GM15510 (cell line): Measurements from ENCODE around the gene NTMT1.

ENCODE experiments used
- POLR2A ChIP-seq: IDR thresholded peaks from 3 replicates; pipeline ENCODE4 v1.6.1; 2011; ENCODE audit warnings: borderline replicate concordance; ENCODE audit not compliant: insufficient read length; ENCODE audit errors: extremely low read depth

The NTMT1 gene

DNA sequence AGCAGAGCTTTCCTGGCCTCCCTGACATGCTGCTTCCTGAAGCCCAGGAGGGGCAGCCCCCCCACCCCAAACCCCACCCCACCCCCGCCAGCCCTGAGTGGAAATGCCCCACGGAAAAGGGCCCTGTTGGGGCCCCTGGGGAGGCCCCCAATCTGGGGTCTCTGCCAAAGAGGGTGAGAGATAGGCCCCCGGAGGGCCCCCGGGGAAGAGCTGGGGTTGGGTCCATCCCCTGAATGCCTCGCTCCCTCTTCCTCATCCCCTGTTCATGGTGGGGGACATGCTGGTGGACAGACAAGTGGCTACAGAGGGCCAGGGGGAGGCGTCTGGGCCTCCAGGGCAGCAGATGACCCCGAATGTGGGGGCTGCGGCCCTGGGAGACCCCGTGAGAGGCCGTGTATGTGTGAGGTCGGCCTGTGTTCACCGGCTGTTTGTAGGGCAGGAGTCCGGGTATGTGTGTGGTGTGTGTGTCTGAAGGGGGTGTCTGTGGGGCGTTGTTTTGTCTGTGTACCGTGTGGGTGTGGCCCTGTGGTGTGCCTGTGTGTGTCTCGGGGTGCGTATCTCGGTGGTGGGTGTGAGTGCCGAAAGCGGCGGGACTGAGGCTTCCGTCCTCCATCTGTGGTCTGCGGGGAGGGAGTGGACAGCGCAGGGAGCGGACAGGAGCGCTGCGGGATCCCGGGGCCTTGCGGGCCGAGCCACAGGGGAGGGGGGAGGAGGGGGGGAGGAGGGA lies 16.3 kb upstream of the NTMT1 start:
- no peak for TF ChIP-seq POLR2A

DNA sequence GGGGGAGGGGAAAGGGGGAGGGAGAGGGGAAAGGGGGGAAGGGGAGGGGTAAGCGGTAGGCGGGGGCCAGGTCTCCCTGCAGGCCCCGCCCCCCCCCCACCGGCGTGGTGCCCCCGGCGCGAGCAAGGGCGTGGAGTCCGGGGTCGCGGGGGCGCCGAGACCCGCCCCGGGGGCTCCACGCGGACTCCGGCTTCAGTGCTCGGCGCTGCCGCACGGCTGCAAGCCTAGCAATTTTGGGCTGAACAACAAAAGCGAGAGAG lies 15.8 kb upstream of the NTMT1 start:
- no peak for TF ChIP-seq POLR2A

DNA sequence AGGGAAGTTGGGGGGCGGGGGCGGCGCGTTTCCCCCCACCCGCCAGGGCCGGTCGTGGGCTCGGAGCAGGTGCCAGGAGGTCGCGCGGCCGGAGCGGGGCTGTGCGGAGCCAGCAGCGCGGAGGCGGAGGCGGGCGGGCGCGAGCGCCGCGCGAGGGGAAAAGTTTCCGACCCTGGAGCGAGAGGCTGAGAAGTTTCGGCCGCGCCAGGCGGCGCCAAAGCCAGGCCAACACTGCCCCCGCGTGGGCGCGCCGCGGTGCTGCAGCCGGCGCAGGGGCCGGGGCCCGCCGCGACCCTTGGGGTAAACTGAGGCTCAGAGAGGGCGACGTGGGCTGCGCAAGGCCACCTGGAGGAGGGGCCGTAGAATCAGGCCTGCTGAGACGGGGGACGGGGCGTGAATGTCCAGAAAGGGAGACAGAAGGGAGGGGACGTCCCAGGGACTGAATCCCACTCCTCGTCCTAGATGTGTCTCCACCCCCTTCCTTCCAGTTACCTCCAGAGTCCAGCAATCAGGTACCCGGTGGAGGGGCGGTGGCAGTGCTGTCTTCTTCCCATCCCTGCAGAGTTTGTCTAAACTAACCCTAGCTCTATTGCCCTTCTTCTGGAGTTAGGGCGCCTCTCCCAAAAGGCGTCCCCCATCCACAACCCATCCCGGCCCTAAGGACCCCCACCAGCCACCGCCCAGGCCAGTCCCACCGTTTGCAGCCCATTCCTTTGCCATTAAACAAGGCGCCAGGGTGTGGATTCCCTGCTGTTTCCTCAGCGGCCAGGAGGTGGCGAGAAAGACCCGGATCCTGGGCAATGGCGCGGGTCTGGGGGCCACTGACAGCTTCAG lies 15.3 kb upstream of the NTMT1 start:
- no peak for TF ChIP-seq POLR2A

DNA sequence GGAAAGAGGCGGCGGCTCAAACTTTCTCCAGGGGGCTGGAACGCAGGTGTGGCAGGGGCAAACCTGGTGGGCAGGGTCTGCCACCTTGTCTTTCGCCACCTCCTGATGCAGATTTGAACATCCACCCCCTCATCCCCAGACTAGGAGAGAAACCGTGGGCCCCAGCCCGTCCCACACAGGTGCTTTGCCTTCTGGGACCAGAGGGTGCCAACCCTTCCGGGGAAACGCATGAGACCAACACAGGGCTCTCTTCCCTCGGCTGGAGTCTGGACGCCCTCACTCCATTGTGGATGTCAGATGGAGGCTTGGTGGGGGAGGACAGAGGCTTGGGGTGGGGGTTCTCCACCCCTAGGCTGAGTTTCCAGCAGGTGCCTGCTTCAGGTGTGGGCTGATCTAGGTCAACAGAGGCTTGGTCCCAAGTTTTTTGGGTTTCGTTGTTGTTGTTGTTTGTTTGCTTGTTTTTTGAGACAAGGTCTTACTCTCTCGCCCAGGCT lies 14.6 kb upstream of the NTMT1 start:
- no peak for TF ChIP-seq POLR2A

DNA sequence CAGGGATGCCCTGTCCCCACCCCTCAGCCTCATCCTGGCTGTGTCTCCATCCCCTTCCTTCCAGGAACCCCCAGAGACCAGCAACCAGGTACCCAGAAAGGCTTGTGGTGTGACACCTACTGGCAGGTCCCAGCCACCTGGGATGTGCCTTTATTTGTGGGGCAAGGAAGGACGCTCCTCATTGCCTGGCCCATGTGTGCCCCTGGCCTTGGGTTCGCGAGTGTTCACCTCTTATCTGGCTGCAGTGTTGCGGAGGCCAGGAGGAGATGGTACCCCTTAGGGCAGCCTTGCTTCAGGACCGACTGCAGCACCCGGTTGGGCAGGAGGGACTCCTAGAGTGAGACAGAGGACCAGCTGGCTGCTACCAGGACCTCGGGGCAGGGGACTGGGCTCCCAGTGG lies 13.8 kb upstream of the NTMT1 start:
- no peak for TF ChIP-seq POLR2A

DNA sequence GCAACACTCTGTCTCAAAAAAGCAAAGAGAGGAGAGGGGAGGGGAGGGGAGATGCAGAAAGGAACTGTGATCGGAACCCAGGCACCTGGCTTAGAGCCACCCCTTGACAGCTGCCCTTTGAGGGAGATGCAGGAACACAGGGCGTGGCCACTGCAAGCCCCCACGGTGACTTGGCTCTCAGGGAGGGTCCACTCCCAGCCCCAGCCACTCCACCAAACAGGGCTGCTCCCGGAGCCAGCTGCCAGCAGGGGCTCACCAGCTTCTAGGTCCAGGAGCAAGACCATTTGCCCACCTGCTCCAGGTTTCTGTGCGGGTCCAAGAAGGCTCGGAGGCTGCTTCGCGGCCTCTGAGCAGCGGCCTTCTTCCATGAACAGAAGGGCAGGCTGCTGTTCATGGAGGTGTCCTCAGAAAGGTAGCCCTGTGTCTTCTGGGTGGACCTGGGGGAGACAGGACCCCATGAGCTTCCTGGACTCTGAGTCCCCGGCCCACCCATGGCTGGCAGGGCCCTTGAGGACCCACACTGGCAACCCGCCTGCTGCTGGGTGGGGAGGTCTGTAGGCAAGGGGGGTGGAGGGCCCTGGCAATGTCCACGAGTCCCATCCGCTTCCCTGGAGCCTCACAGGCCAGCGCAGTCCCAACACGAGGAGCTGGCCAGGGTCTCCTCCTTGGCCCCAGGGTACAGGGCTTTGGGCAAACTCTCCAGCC lies 13.0 kb upstream of the NTMT1 start:
- TF ChIP-seq POLR2A, result no peak

DNA sequence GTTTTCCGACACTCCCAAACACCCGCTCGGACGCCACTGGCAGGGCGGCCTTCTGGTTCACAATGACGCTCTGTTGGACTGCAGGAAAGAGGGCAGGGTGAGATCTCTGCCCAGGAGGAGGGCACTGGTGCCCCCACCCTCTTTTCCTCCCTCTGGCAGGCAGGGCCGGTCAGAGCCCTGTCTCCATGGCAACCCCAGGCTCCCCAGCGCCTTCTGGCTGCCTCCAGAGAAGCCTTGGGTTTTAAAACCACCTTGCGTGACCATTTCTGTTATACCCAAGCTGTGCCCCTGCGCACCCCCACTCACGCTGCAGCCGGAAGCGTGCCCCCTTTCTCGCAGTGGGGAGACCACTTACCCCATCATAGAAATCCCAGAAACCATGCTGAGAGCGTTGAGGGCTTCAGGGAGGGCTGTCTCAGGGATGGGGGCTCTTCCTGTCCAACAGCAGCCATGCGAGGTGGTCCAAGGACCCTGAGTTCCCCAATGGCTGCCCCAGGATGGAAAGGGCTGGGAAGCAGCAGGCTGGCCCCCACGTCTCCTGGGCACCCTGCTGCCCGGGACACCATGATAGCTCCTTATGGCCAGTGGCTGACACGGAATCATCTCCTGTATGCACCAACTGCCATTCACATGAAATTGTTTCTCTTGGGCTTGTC lies 12.3 kb upstream of the NTMT1 start:
- TF ChIP-seq POLR2A, result no peak

DNA sequence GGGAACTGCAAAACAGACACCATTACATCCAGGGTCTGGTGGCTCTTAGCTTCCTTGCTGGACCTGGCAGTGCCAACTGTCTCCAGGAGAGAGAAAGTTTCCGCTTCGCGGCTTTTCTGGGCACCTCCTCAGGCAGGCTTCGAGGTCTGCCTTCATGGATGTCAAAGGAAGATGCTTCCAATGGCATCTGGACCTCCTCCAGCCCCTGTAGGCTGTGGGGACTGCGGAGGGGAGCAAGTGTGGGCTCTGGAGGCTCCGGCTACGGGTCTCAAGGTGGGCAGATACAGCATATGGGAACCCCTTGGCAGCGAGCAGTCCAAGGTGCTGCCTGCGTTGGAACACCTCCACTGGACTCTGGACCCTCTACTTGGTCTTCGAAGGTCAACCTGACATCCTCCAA lies 11.0 kb upstream of the NTMT1 start:
- no peak for TF ChIP-seq POLR2A

DNA sequence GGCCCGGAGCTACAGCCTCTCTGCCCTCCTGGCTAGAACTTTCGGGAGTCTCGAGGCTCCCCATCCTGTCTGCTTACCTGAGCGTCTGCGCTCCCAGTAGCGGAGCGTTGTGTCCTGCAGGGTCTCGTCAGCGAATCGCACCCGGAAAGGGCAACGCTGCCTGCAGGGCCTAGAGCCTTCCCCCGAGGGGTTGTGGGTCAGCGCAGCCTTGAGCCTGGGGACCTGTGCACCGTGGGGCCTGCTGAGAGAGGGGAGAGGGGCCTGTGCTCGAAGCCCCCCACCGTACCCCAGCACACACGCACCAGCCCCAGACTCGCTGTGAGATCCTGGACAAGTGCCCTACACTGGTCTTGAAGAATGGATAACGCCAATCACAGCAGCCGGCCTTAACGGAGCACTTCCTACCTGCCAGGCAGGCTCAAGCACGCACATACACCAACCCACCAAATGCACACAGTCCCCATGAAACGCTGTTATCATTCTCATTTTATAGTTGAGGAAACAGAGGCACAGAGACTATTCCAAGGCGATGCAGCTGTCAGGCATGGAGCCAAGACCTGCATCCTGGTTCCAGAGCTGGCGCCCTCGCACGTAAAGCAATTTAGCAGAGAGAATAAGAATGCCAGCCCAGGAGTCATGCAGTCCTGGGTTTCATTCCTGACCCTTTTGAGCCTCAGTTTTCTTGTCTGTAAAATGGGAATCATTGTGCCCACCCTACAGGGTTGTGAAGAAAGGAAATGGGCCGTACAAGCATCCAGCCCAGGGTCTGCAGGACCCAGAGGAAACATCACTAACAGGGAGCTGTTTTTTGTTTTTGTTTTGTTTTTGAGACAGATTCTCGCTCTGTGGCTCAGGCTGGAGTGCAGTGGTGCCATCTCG lies 10.3 kb upstream of the NTMT1 start:
- TF ChIP-seq POLR2A, result no peak

DNA sequence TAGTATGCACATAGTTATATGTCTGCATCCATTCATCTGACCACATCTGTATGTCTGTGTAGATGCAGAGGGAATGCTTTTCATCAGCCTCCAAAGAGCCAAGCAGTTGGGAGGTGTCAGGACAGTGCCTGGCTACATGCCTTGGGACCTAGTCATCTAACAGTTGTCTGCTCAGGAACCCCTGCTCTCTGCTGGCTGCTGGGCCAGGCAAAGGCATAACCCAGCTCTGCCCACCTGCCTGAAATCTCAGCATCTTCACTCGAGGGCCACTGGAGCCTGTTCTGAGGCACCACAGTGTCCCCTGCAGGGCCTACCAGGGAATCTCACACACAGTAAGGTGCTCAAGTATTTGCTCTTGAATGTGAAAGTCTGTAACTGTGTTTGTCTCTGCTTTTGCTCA lies 8.8 kb upstream of the NTMT1 start:
- no peak for TF ChIP-seq POLR2A

DNA sequence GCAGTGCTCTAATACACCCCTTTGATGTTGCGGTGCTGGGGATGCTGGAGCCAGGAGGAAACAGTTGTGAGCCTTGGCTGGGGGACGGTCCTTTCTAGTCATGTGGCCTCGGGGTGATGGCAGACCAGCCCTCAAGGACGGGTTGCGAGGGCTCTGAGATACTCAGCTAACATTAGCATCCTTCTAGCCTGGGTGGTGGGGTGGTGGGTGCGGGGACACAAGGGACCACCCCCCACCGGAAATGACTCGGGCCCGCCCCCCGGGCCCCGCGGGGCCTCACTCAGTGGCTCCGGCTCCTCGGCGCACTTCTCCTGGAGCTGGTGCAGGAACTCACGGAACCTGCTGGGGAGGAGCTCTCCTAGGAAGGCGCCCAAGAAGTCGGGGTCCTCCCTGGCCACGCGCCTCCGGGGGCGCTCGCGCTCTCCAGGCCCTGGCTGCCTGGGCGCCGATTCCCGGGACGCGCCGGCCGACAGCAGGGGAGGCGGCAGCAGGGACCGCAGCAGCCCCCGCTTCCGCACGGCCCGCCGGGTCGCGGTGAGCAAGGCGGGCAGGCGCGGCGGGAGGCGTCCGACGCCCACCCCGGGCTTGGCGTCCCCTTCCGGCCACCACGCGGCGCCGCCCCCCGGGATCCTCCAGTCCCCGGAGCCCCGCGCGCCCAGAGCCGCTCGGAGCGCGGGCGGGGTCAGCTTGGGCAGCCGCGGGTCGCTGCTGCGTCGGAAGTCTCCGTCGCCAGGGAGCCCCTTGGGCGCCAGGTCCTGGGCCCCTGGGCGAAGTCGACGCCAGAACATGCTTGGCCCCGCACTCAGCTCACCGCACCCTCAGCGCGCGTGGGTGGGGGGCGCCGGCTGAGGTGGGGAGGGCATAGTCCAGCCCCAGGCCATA lies 5.9 kb upstream of the NTMT1 start:
- no peak for TF ChIP-seq POLR2A

DNA sequence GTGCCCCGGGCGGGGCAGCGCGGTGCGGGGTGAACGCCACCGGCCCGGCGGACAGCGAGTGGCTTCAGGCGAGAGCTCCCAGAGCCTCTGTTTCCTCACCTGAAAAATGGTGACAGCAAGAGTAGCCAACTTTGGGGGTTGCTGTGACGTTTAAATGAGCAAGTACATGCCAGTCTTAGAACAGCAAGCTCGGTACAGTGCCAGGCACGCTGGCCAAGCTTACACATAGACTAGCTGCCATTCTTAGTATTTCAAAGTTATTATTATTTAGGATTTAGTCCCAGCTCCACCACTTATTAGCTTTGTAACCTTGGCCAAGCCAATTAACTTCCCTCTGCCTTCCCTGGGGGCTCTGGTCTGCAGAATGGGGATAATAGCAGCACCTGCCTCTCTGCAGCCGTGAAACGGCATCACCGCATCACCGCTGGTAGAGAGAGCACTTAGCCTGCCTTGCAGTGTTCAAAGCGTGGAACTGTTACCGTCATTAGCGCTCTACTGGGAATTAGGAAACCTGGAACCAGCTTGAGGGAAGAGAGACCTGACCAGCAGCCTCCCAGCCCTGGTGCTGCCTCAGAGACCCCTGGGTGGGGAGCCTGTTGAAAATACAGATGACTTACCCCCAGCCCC lies 5.2 kb upstream of the NTMT1 start, which contains the start of gene C9orf50:
Gene C9orf50, minus strand, starts transcription at position 433 of the 627 bp plus-strand sequence. CDS start 527 bp downstream, outside the sequence.
- no peak for TF ChIP-seq POLR2A

DNA sequence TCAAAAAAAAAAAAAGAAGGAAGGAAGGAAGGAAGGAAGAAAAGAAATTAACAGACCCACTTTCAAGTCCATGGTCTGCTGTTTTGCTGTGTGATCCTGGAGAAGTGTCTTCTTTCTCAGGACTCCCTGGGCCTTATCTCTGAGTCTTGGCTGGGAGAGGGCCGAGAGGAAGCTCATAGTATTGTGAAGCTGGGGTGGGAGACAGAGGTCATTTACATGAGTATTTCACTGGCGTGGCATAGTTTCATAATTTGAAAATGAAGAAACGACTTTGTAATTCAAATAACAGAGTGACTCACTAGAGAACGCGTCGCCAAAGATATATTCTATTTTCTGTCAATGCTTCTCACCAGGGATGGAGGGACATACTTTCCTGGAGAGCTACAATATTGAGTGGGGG lies 2.6 kb upstream of the NTMT1 start:
- TF ChIP-seq POLR2A, result no peak
